NCI-H146 (cell line): ENCODE data around the gene APOL6.
A peak's percentile ranks its signal among the peaks of the same experiment; 100 is the strongest.
"Not testable (repeated sequence)": the region's sequence is repeated elsewhere in the genome, so short reads cannot be mapped to it uniquely, and the experiment has no call there.

Source experiments
- DNase-seq: peaks from one replicate; lab custom pipeline; 2025; lab: John Stamatoyannopoulos, UW

Gene APOL6

DNA sequence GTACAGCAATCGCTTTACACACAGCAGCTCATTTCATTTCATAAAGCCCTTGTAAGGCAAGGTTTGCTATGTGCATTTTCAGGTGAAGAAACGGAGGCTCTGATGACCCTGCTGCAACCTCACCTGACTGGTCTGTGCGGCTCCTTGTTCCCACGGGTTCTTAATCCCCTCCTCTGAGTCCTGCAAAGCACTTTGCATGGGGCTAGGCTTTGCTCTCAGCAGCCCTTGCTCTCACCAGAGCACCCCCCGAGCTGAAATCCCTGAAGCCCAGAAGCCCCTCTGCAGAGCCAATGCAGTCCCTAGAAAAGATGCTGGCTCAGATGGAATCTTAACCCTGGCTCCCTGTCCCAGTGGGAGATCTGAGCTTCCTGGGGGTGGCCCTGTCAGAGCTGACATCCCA, 11.0 kb upstream of the APOL6 start:
- no peak for DNase-seq

GRCh38 chr22:35638001-35638400, 10.2 kb upstream of the APOL6 start:
- no peak for DNase-seq

GRCh38 chr22:35638410-35638809, 9.8 kb upstream of the APOL6 start:
- DNase-seq = no peak

- DNase-seq = no peak
Observed at GRCh38 chr22:35641494-35642120, 6.6 kb upstream of the APOL6 start.

- no peak for DNase-seq
Observed at GRCh38 chr22:35642305-35642741, 5.9 kb upstream of the APOL6 start.

DNA sequence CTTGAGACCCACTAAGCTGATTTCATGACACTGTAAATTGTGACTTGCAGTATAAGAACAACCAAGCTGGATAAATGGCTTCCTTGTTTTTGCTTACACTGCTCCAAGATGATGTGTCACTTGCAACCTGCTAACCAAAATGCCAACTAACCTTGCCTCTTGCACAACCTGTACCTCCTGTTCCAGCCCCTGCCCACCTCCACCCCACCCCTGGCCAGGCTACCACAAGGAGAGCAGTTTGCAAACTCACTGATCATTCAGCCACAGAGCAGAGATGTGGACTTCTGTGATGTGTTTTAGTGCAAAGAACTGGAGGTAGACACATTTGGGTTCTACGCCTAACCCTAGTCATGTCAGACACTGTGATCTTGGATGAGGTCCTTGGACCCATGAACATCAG, 4.3 kb upstream of the APOL6 start:
- no peak for DNase-seq

GRCh38 chr22:35645646-35646045, 2.6 kb upstream of the APOL6 start:
- DNase-seq = no peak

DNA sequence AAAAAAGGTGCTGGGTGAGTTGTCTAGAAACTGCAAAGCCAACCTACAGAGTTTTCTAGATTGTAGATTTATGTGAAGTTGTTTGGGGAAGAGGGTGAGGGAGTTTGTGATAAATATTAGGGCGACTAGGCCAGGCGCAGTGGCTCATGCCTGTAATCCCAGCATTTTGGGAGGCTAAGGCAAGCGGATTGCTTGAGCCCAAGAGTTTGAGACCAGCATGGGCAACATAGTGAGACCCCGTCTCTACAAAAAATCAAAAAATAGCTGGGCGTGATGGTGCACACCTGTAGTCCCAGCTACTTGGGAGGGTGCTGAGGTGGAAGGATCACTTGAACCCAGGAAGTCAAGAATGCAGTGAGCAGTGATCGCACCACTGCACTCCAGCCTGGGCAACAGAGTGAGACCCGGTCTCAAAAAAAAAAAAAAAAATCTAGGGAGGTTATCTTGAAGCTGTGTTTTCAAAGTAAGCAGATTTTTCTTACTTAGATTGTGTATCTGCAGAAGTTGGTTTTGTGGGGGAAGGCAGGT, 844 bp downstream of the APOL6 start:
- no peak for DNase-seq

DNA sequence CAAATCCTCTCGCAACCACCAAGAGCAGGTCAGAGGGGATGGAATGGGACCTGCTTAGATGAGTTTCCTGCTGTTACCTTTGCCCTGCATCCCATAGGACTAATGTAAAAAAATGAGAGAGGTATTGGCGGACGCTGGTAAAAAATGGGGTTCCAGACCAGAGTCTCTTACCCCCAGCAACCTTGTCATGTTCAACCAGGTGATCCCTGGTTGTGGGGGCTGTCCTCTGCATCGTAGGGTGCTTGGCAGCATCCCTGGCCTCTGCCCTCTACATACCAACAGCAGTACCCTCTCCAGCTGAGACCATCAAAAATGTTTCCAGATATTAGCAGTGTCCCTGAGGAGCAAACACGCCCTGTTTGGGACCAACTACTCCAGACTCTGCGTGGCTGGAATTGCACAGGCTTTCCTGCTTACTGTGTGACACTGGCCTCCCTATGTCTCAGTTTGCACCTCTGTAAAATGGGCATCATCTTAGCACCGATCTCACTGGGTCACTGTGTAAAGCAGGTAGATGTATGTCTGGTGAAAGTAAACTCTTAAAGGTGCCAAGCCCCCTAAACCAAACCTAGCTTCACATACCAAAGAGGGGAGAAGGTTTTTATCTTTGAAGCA, 1.5 kb downstream of the APOL6 start:
- DNase-seq = no peak

- DNase-seq = no peak
Observed at GRCh38 chr22:35651085-35651484, 2.8 kb downstream of the APOL6 start.

GRCh38 chr22:35653824-35654223, 5.6 kb downstream of the APOL6 start:
- no peak for DNase-seq

DNA sequence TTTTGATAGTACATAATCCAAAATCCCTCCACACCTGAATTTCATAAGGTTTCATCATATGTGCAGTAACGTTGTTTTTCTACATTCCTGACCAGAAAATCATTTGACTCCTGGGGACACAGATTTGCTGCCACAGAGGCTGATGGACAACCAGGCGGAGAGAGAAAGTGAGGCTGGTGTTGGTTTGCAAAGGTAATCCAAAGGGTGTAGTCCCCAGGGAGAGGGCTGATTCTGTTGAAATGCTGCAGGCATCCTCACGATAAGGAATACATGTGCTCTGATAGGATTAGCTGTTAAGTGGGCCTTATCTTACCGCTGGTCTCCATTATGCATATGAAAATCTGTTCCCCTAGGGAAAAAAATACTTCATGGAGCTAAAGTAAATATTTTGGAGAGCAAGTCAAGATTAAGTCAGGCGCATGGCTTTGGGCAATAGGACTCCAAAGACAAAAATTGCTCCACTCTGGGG, 8.1 kb downstream of the APOL6 start:
- peak; percentile 3 for DNase-seq

DNA sequence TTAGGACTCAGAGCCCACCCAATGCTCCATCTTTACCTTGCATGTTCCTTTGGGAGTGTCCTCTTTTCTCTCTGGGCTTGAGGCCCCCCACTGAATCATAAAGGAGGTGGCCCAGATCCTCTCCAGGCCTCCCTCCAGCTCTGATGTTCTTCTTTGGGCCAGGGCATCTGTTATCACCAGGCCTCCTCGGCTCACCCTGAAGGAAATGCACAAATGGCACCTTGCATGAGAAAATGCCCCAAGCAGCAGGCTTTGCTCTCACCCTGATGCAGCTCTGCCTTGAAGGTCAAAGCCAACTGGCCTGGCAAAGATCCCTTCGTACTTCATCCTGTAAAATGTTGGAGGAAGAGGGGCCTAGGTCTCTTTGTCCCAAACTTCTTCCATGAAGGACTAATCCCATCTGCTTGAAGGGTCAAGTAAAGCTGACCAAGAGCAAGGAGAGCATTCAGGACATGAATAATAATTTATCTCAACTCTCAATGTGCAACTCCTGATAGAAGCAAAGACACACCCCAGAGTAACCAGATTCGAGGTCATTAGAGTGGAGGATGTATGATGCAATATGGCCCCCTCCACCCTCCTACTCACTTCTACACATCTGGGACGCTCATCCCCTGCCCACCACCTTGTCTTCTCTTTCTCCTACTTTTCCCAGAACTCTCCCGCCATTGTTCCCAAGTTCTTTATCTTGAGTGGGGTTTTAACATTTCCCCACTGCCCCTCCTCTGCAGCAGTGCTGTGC, 9.5 kb downstream of the APOL6 start:
- DNase-seq = no peak

- no peak for DNase-seq
Observed at GRCh38 chr22:35660291-35661127, 12.3 kb downstream of the APOL6 start.

DNA sequence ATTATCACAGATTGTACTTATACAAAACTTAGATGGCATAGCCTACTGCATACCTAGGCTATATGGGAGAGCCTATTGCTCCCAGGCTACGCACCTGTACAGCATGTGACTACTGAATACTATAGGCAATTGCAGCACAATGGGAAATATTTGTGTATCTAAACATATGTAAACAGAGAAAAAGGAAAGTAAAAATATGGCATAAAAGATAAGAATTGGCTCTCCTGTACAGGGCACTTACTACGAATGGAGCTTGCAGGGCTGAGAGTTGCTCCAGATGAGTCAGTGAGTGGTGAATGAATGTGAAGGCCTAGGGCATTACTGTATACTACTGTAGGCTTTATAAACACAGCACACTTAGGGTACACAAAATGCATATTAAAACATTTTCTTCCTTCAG, 13.2 kb downstream of the APOL6 start:
- no peak for DNase-seq

- no peak for DNase-seq
Observed at GRCh38 chr22:35662914-35663313, 14.7 kb downstream of the APOL6 start.

GRCh38 chr22:35663371-35663770, 15.1 kb downstream of the APOL6 start:
- no peak for DNase-seq

- DNase-seq = no peak
Observed at GRCh38 chr22:35664955-35665587, 16.8 kb downstream of the APOL6 start.

DNA sequence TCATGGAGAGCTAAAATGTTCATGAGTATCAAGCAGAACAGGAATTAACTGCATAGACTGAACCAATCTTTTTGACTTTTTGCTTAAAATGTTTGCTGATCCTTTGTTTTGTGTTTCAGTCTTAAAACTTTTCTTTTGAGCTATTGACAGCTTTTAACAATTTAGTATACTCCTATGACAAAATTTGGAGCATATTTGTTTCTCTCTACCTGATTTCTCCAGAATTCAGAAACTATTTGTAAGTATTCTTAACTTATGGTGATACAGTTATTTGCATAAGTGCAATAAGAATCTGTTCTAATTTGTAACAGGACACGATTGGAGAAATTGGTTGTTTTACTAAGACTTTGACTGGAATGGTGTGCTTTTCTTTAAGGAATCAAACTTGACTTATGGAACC, 18.5 kb downstream of the APOL6 start:
- DNase-seq = not testable (repeated sequence)

DNA sequence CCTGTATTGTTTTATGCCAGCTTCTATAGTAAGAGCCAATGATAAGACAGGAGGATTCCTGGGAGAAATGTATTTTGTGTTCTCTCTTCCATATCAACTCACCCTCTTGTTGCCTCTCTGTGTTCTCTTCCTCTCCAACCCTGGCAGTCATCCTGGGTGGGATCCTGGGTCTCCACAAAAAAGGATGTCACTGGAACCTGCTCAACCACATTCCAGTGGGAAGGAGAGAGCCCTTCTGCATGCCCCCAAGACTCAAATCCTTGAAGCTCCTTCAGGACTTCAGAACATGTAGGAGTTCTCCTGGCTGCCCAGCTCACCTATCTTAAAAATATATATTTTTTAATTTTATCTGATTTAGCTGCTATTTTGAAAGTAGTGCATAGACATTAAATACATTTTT, 26.1 kb downstream of the APOL6 start:
- DNase-seq = no peak

- not testable (repeated sequence) for DNase-seq
Observed at GRCh38 chr22:35676065-35676464, 27.8 kb downstream of the APOL6 start.
